Stimulated activated CD8-positive, alpha-beta memory T cell treated with anti-CD3 and anti-CD28 coated beads, Interleukin-15, amount 100 ng/mL, for 4 hours (primary cell): ENCODE data around the gene STEAP1B.

Source experiments
- DNase-seq, 2 donors: peaks; one replicate each; pipeline ENCODE4 v3.0.0-alpha.2; 2020; ENCODE audit warnings: low read depth in 2 of 2

Gene STEAP1B

DNA sequence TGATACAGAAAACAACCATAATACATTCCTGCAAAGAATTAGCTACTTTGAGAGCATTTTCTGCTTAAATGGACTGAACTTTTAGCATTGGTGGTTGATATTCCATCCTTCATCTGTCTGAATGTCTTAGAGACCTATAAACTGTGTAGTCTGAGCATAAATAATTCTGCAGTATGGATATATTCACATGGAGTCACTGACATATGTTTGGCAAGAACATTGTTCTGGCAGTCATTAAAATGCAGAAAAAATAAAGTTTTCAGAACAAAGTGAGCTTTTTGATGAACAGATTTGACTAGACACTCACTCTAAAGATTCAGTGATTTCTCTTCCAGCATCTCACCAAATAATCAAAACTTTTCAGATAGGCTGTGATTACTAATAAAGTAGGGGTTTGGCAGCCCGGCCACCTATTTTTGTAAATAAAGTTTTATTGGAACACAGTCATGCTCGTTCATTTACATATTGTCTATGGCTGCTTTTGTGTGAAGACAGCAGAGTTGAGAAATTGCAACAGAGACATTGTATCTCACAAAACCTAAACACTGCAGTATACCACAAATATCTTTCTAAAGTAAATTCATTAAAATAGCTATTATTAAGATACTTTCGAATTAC is 98.9 kb downstream of the STEAP1B start:
- DNase-seq: no peak

DNA sequence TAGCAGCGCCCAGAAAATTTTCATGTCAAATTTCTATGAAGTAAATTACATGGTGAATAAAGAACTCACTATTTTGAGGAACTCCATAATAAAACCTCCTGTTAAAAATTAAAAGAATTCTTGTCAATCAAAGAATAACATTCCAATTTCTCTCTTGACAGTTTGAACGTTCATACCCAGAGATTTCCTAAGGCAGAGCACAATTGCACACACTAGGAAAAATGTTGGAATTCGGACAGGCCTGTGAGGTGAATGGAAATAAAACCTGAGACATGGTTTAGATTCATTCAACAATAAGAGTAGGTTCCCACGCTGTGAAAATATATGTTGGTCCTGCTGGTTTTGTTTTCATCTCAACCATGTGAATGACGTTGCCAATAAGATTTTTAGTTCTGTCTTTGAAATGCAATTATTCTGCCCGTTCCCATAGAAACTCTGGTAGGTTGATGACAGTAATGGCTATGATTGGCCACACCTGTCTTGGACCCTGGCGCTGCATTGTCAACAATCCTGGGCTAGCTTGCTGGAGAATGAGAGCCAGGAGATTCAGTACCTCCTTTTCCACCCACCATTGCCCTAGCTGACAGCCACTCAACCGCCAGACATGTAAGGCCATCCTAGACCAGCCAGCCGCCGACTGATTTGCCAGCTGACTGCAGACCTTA is 99.7 kb downstream of the STEAP1B start:
- DNase-seq: no peak

DNA sequence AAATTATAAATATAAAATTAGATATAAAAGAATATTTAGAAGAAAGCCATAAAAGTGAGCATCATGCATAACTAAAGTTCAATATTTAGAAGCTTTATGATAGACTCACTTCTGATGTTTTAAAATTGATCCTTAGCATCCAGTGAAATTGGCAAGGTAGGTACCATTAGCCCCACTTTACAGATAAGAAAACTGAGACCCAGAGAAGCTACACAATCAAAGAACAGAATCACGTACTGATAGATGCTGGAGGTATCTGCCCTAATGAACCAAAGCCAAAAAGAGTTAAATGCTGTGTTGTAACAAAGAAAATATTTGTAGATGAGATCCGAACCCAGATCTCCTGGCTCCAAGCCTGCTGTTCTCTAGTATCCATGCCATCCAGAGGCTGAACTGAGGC is 100.4 kb downstream of the STEAP1B start:
- DNase-seq: no peak

DNA sequence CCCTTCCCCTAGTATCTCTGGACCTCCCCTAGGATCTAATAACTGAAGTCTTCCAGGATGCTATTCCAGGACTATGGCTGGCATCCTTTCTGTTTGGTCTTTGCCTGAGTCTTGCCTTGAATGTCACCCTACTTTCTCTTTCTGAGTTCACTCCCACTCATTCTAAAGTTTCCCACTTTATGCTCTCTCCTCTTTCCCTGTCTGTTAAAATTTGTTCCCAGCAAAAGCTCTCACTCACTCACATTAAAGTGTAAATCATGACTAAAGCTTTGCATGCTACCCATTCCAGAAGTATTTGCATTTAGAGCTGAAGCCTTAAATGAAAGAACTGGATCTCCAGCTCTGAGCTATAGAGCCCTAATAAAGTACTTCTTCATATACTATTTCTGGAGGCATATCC is 100.9 kb downstream of the STEAP1B start:
- no peak for DNase-seq

DNA sequence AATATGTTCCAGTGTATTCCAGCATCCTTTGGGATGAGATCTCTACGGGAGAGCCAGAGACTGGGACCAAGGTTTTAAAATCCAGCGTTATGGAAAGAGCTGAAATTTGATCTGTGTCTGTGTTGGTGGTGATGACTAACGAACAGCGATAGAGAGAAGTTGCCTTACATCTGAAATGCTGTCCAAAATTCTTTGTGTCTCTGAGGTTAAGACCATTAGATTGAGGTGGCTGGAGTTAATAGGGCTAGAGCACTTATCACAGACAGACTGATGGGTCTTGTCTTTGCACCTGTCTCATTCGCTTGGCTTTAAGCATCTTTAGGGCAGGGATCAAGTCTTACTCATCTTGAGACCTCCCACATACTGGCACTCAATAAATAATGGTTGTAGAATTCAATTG is 102.0 kb downstream of the STEAP1B start:
- DNase-seq: no peak

DNA sequence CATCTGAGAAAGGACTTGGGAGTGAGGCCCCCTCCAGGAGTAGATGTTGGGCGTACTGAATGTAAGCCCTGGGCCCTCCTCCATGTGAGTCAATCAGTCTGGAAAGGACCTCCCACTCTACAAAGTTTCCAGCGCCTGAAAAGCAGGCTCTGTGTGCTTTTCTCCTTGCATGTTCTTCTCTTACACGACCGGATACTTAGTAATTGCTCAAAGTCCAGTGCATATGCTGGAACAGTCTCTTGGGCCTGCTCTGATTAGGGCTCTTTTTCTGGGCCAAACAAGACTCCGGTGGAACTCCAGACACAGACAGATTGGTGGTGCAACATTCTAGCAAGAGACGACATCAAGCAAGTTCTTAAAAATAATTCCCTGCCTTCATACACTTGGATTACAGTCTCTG is 104.8 kb downstream of the STEAP1B start:
- no peak for DNase-seq

DNA sequence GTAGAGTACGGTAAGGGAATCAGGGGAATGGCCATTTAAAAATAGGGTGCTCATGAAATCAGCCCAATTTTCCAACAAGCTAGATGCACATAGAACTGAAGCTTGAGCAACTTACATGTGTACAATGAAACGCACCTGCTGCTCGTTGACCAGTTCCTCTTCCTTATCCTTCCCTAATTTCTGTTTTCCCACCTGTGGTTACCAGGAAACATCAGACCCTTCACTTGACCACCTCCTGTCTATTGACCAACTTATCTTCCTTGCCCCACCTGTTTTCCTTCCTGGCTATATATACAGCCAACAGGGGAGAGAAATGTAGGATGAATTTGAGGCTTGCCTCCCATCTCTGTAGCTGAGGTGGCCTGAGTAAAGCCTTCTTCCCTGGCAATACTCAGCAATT is 105.2 kb downstream of the STEAP1B start:
- DNase-seq: no peak

DNA sequence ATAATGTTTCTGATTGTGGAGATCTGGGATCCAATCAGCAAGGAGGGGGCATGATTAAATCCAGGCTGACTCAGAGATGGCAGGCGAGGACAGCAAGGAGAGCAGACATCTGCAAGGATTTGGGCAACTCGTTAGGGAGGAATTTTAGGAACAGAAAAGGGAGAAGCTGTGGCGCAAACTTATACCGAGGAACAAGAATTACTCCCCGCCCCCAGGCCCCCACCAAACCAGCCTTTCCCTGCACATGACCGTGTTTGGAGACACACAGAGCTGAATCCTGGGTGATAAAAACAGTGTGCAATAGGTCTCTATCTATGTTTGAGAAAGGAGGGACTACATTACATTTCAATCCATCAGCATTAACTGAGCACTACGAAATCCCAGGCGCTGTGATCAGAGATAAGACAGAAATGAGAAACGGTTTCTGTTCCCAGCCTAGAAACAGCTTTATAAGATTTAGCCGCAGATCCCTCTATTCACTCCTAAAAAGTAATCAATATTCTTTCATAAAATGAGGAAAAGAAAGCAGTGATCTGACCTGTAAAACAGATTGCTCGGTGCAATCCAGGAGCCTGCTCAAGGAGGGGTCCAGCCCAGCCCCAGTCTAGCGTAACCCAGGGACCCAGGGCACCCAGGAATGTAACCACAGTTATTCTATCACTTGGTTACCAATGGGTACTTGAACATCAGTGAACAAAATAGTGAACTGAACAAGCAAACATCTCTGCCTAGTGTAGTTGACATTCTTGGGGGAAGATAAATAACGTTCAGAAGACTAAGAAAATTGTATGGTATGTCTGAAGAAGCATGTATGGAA is 105.9 kb downstream of the STEAP1B start:
- DNase-seq: no peak

DNA sequence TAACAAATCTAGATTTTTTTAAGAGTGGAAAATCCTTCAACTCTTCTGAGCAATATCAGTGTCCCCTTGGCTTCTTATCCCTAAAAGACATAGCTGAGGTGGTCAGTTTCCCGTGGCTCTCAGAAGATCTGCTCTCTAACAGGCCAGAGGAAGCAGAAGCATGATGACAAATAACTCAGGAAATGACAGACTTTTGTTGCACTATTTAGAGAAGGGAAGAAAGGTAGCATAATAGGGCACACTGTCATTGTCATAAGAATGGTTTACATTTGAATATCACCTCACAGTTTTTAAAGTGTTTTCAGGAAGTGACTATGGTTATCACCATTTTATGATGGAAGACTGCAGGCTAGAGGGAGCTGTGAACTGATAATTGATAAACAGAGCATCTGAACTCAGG is 109.5 kb downstream of the STEAP1B start:
- DNase-seq: no peak

DNA sequence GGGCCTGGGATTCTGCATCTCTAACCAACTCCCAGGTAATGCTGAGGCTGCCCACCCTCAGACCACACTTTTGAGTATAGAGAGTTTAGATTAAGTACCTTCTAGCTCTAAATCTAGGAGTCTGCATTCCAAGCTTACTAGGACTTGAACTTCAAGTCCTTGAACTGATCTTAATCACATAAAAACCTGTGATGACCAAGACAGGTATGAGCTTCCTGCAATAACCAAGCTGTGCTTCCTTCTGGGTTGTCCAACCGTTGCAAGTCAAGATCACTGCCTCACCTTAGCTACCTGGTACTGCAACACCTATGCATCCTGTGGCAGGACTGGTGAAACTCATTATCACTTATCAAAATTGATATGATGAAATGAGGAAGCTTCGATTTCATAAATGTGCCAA is 110.1 kb downstream of the STEAP1B start:
- no peak for DNase-seq

DNA sequence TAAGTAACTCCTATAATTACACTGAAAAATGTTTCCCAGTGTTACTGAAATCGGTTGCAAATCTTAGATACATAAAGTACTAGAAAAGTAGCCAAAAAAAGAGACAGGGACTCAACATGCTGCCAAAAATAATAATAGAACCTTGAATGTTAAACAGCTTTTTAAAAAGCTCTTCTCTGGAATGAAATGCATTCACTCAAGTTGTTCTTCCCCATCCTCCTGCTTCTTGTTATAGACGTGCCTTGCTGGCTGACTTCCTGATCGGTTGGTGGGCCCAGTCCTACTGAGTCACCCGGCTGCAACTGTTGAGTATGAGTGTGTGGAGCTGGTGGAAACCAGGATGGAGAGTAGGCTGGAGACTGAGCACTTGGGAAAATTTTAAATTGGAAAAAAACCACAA is 112.4 kb downstream of the STEAP1B start:
- no peak for DNase-seq

DNA sequence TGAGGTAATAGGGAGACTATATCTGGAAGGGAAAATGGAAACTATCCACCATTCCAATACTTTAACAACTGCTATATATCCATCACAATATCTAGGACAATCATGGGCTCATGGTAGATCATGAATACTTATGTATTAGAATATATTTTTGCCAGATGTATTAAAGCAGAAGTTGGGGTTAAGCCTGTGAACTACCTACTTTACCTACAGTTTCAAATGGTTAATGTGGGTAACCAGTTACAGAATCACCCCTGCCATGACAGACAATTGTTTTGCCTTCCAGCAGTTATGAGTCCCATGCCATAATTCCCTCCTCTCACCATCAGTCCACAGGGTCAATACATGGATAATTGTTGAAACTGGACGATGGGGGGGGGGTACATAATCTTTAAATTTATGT is 113.1 kb downstream of the STEAP1B start:
- DNase-seq: no peak

DNA sequence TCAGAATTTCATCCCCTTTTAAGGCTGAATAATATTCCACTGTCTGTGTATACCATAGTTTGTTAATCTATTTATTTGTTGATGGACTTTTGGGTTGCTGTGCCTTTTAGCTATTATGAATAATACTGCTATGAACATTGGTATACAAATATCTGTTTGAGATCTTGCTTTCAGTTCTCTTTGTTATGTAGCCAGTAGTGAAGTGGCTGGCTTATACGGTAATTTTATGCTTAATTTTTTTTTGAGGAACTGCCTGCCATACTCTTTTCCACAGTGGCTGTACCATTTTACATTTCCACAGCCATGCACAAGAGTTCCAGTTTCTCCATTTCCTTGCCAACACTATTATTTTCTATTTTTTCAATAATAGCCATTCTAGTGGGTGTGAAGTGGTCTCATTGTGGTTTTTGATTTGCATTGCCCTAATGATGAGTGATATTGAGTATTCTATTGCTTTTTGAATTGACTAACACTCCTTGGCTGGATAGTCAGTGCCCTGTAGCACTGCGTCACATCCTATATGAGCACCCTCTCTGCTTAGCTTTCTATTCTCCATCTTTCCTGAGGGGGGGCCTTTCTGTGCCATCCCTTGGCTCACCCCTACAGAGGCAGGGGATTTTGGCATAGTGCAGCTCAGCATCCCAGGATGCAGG is 113.7 kb downstream of the STEAP1B start:
- no peak for DNase-seq

DNA sequence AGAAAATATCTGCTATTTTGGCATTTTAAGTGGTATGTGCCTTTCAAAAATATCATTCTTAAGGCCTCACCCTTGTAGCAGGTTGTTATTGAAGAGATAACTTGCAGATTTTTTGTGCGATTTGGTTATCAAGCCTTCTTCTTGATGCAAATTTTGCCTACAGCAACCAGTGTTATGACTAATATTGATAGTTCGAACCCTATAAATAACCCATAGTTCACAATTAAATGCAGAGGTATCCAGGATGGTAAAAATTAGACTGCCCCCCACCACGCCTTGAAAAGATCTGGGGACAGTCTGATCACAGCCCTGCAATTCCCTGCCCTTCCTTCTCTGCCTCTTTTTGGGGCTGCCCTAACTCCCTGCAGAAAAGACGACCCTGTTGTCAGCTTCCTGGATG is 114.7 kb downstream of the STEAP1B start:
- DNase-seq: no peak

DNA sequence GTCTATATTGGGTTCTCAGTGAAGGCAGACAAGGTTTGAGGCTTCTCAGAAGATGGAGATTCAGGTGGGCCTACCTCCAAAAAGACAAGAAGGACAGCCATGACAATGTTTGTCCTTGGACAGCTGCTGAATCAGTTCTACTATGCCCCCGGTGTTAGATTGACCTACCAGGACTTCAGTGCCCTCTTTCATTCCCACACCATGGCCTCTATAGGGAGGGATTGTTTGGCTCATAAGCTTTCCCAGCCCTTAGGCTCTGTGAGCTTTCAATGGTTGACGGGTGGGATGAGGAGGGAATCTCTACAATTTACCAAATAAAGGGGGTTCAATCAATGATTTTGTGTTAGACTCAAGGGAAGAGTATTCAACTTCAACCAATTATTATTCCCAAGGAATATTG is 119.7 kb downstream of the STEAP1B start:
- DNase-seq: no peak

DNA sequence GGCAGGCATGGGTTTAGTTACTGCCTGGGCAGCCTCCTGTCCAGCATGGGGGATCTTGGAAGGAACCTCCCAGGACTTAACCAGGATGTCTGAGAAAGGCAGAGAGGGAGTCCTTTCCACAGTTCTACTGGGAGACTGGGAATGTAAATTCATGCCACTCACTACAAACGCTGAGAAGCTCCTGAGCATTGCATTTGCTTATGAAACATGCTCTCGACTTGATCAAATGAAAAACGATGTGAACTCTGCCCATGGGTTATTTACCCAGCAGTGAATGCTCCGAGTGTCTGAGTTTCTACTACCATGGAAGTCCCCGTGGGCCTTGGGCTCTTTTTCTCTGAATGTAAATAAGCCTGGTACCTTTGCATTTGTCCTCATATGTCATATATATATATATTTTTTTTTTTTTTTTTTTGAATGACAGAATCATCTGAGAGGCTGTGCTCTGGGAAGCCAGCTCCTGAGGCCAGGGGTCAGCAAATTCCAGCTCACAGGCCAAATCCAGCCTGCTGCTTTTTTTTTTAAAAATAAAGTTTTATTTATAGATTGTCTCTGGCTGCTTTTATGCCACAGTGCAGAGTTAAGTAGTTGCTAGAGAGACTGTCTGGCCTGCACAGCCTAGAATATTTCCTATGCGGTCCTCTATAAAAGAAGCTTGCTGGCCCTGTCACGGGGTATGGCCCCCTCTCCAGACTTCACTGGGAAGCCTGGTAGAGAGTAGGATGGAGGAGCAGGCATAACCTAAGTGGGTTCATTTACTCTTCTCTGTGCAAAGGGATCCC is 121.6 kb downstream of the STEAP1B start:
- DNase-seq: no peak

DNA sequence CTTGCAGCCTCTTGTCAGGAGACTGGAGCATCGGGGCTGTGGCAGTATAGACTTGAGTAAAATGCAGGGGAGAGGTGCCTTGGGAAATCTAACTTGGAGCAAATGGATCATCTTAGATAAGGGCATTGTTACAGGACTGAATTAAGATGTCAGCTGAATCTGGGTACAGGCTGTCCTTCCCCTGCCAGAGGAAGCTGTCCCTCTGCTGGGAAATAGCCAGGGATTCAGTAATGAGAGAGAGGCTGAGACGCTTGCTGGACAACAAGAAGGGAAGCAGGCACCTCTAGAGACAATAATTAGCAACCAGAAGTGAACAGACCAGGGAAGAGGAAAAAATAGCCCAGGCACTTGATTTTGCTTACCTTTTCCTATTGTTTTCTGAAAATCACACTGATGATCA is 122.3 kb downstream of the STEAP1B start:
- DNase-seq: no peak

DNA sequence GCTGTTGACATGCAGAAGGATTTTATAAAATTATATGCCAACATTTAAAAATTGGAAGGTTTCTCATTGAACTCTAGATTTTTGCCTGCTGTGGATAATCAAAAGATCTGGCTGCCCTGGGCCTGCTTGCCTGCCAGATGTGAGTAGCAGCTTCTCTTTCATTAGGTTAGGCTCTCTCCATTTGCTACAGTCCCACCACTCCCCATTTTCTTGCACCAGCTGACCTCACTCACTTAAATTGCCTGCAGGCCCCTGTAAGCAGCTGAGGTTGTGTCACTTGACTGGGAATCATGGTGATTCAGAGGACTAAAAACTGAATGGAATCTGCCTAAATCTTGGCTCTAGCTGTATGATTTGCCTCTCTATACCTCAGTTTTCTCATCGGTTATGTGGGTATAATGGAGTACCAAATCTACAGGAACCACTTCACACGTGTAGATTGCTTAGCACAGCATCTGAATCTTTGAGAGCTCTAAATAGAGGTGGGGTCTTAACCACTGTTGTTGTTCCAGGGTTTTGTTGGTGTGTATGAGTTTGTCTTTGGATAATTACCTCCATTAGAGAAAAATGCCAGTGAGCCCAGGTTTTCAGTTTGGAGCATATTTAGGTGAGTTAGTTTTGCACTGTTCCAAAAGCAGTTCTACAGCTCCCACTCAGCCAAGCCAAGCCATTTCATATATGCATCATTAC is 124.5 kb downstream of the STEAP1B start:
- DNase-seq: no peak

DNA sequence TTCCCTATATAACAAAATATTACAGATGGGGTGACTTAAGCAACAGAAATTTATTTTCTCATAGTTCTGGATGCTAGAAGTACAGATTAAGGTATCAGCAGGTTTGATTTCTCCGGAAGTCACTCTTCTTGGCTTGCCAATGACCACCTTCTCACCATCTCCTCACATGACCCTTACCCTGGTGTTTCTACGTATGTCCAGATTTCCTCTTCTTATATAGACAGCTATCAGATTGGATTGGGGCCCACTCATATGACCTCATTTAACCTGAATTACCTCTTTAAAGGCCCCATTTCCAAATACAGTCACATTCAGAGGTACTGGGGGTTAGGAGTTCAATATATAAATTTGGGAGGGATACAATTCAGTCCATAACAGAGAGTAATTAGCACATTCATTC is 126.1 kb downstream of the STEAP1B start:
- DNase-seq: no peak

DNA sequence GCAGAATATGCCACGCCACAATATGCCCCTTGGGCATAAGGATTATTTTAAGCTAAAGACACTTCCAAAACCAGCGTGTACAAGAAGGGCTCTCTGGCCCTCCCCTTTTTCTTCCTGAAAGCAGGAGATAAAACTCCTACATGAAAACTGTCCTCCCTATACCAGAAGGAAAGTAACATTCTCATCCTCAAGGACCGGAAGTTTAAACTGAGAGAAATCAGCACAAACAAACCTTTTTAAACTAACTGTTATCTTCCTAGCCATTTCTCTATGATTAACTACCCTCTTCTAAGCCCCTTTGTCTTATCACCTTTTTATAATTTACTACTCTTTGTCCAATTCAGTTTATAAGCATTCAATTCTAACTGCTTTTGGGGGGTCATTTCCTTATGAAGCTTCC is 126.6 kb downstream of the STEAP1B start:
- DNase-seq: no peak

DNA sequence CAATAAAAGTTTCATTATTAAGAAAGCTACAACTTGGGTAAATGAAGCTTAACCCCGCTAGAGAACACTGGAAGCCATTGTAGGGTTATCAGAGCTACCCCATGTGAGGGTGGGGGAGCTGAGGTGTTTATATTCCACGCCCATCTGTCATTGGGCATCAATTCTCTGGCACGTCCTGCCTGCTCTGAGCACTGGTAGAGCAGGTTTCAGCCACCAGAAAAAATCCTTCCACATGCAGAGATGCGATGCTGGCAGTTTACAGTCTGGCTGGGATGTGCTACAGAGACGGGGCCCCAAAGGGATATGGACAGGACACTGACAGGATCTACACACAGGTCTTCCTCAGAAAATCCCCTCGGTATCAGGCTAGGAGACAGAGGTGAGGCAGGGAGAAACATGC is 127.1 kb downstream of the STEAP1B start:
- no peak for DNase-seq
